ENCODE measurements around the gene ISCU. TPM values are rescaled to one million over a fixed set of nuclear protein-coding genes. Genes with fewer than 3 reads are reported as not detected.

Gene ISCU
- total RNA-seq, 4 donors from 2014 or later, result 113 to 155 (median 130) TPM

GRCh38 chr12:108575199-108575912, 13.0 kb downstream of the ISCU start:
- no peak for TF ChIP-seq POLR2A (IDR thresholded peaks at IDR 0.05)
- TF ChIP-seq, protein P1, sequence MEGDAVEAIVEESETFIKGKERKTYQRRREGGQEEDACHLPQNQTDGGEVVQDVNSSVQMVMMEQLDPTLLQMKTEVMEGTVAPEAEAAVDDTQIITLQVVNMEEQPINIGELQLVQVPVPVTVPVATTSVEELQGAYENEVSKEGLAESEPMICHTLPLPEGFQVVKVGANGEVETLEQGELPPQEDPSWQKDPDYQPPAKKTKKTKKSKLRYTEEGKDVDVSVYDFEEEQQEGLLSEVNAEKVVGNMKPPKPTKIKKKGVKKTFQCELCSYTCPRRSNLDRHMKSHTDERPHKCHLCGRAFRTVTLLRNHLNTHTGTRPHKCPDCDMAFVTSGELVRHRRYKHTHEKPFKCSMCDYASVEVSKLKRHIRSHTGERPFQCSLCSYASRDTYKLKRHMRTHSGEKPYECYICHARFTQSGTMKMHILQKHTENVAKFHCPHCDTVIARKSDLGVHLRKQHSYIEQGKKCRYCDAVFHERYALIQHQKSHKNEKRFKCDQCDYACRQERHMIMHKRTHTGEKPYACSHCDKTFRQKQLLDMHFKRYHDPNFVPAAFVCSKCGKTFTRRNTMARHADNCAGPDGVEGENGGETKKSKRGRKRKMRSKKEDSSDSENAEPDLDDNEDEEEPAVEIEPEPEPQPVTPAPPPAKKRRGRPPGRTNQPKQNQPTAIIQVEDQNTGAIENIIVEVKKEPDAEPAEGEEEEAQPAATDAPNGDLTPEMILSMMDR (IDR thresholded peaks at IDR 0.05), result no peak
- TF ChIP-seq EP300 (IDR thresholded peaks at IDR 0.05; ENCODE audit: low read depth), result no peak
- TF ChIP-seq POLR2AphosphoS5 (IDR thresholded peaks at IDR 0.05), result no peak
- Histone ChIP-seq H3K27me3 (no peaks in the 10 kb centered on the region), H3K36me3 (no peaks in the 10 kb centered on the region), H3K27ac (no peak overlapping the region), H3K9me3 (no peaks in the 10 kb centered on the region), H3K4me1 (peaks cover 3 to 17% (median 6%) of the 10 kb centered on the region in 4 donors), H3K4me3 (no peak overlapping the region)
- intact Hi-C loops (cut with DNase I; ENCODE audit: low total_unique reads), result no loop called here
- in situ Hi-C loops (cut with MboI; ENCODE audit: low pct_ligation_motif_present in 1 of 4, low pct_unique_long_range_greater_than_20kb in 1 of 4, low sequenced_read_pairs in 3 of 4), result no loop called here
- peak; percentile 1 for DNase-seq
- WGBS, 2 donors (ENCODE audit: low coverage in 1 of 2), result 83 to 93% methylated on average over 3 to 9 of the region's 9 CpGs

DNA sequence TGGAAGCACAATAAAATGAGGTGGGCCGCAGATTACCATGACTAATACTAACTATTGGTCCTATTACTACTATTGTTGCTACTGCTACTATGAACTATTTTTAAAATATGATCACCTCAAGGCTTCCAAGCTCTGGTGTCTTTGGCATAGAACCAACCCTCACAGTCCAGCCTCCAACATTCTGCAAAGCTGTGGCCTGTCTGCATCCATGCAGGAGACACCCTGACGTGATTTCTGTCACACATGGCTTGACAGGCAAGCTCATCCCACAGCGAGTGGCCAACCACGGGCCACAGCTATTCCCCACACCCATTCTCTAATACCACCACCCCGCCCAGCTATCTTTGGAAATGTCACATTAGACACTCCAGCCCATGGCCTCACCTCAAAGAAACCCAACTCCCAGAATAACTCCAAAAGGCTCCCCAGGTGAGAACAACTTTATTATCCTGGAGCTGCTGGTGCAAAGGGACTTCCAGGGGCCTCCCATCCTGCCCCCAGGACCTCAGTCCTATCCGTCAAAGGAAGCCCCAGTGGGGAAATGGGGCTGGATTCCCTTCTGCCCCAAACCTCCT, 14.4 kb downstream of the ISCU start:
- intact Hi-C loops (cut with DNase I; ENCODE audit: low total_unique reads) (no loop called here), in situ Hi-C loops (cut with MboI; ENCODE audit: low pct_ligation_motif_present in 1 of 4, low pct_unique_long_range_greater_than_20kb in 1 of 4, low sequenced_read_pairs in 3 of 4) (no loop called here)
- TF ChIP-seq POLR2AphosphoS5 (IDR thresholded peaks at IDR 0.05) (no peak), POLR2A (IDR thresholded peaks at IDR 0.05) (no peak), EP300 (IDR thresholded peaks at IDR 0.05; ENCODE audit: low read depth) (no peak)
- TF ChIP-seq, protein P1 (IDR thresholded peaks at IDR 0.05), result no peak
- Histone ChIP-seq H3K9me3 (no peaks in the 10 kb centered on the region), H3K4me1 (peaks cover 3 to 17% (median 6%) of the 10 kb centered on the region in 4 donors), H3K27ac (no peak overlapping the region), H3K36me3 (no peaks in the 10 kb centered on the region), H3K27me3 (no peaks in the 10 kb centered on the region), H3K4me3 (no peak overlapping the region)
- WGBS, 2 donors (ENCODE audit: low coverage in 1 of 2), result 74 to 80% methylated on average over 1 to 6 of the region's 6 CpGs
- peak; percentile 5 for DNase-seq

- Histone ChIP-seq H3K4me3 (no peak overlapping the region), H3K36me3 (no peaks in the 10 kb centered on the region), H3K27me3 (no peaks in the 10 kb centered on the region), H3K27ac (no peak overlapping the region), H3K4me1 (peaks cover 3 to 13% (median 5%) of the 10 kb centered on the region in 4 donors), H3K9me3 (no peaks in the 10 kb centered on the region)
- intact Hi-C loops (cut with DNase I; ENCODE audit: low total_unique reads) (no loop called here), in situ Hi-C loops (cut with MboI; ENCODE audit: low pct_ligation_motif_present in 1 of 4, low pct_unique_long_range_greater_than_20kb in 1 of 4, low sequenced_read_pairs in 3 of 4) (no loop called here)
- no peak for DNase-seq
- TF ChIP-seq POLR2AphosphoS5 (IDR thresholded peaks at IDR 0.05) (no peak), POLR2A (IDR thresholded peaks at IDR 0.05) (no peak), EP300 (IDR thresholded peaks at IDR 0.05; ENCODE audit: low read depth) (no peak)
- TF ChIP-seq, protein P1 (IDR thresholded peaks at IDR 0.05), result no peak
Observed at GRCh38 chr12:108577458-108577857, 15.1 kb downstream of the ISCU start.

DNA sequence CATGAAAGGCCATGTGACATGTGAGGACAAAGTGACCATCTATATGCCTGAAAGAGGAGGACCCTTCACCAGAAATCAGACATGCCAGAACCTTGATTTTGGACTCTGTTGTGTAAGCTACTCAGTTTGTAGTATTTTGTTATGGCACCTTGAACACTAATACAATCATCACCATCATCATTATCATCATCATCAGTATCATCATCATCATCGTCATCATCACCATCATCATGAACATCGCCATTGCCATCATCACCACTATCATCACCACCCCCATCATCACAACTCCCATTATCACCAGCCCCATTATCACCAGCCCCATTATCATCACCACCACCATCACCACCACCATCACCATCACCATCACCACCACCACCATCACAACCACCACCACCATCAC, 15.9 kb downstream of the ISCU start:
- H3K27me3 ChIP-seq, result no peaks in the 10 kb centered on the region
- no peak for TF ChIP-seq POLR2AphosphoS5 (IDR thresholded peaks at IDR 0.05)
- TF ChIP-seq, protein P1 (IDR thresholded peaks at IDR 0.05), result no peak
- TF ChIP-seq POLR2A (IDR thresholded peaks at IDR 0.05), result no peak
- no peak for TF ChIP-seq EP300 (IDR thresholded peaks at IDR 0.05; ENCODE audit: low read depth)
- H3K4me3 ChIP-seq, result no peak overlapping the region
- no peaks in the 10 kb centered on the region for H3K36me3 ChIP-seq
- no peak for DNase-seq
- H3K4me1 ChIP-seq, result peaks cover 0 to 4% (median 0%) of the 10 kb centered on the region in 4 donors
- H3K9me3 ChIP-seq, result no peaks in the 10 kb centered on the region
- no peak overlapping the region for H3K27ac ChIP-seq
- in situ Hi-C loops (cut with MboI; ENCODE audit: low pct_ligation_motif_present in 1 of 4, low pct_unique_long_range_greater_than_20kb in 1 of 4, low sequenced_read_pairs in 3 of 4), result no loop called here
- 100% methylated on average over 2 of the region's 2 CpGs for WGBS, 2 donors (ENCODE audit: low coverage in 1 of 2)
- intact Hi-C loops (cut with DNase I; ENCODE audit: low total_unique reads), result no loop called here
